SKM-1 (cell line): ENCODE data around the gene SLC6A20.

Experiments used
- DNase-seq: peaks from one replicate; lab custom pipeline; 2025; ENCODE audit not compliant: unreplicated experiment; lab: John Stamatoyannopoulos, UW

SLC6A20 gene

GRCh38 chr3:45779746-45780735 is 16.3 kb downstream of the SLC6A20 start:
- no peak for DNase-seq

- DNase-seq: no peak
These were observed 17.6 kb downstream of the SLC6A20 start for GRCh38 chr3:45778761-45779201.

GRCh38 chr3:45777746-45778386 is 18.5 kb downstream of the SLC6A20 start:
- DNase-seq: no peak

- no peak for DNase-seq
These were observed 19.1 kb downstream of the SLC6A20 start for GRCh38 chr3:45777111-45777745.

GRCh38 chr3:45776611-45777010 is 19.7 kb downstream of the SLC6A20 start:
- DNase-seq: no peak

GRCh38 chr3:45776301-45776595 is 20.1 kb downstream of the SLC6A20 start:
- no peak for DNase-seq

- no peak for DNase-seq
These were observed 20.6 kb downstream of the SLC6A20 start for GRCh38 chr3:45775571-45776300.

GRCh38 chr3:45774581-45775521 is 21.5 kb downstream of the SLC6A20 start:
- DNase-seq: no peak

- no peak for DNase-seq
These were observed 22.5 kb downstream of the SLC6A20 start for GRCh38 chr3:45773714-45774449.

GRCh38 chr3:45773072-45773471 is 23.3 kb downstream of the SLC6A20 start:
- DNase-seq: no peak

- DNase-seq: no peak
These were observed 23.8 kb downstream of the SLC6A20 start for GRCh38 chr3:45772341-45773035.

- no peak for DNase-seq
These were observed 24.5 kb downstream of the SLC6A20 start for GRCh38 chr3:45771831-45772230.

GRCh38 chr3:45771166-45771775 is 25.1 kb downstream of the SLC6A20 start:
- no peak for DNase-seq

GRCh38 chr3:45765958-45766357 is 30.4 kb downstream of the SLC6A20 start:
- DNase-seq: no peak

GRCh38 chr3:45765266-45765851 is 31.0 kb downstream of the SLC6A20 start:
- DNase-seq: no peak

GRCh38 chr3:45763303-45763675 is 33.0 kb downstream of the SLC6A20 start:
- no peak for DNase-seq

GRCh38 chr3:45762647-45763302 is 33.6 kb downstream of the SLC6A20 start:
- DNase-seq: no peak

- no peak for DNase-seq
These were observed 34.5 kb downstream of the SLC6A20 start for GRCh38 chr3:45761831-45762230.
